ENCODE results near the gene ATRAID.

Gene ATRAID

GRCh38 chr2:27211943-27212625, at the start of gene ATRAID, which contains the start of gene SLC5A6:
ATRAID (plus strand) TSS chr2:27212041; CDS start chr2:27212369, 328 bp downstream.
SLC5A6 (minus strand) TSS chr2:27212268; CDS start chr2:27207650, 4,618 bp downstream.
- Histone ChIP-seq H3K27me3 (no peaks in the 10 kb centered on the region), H3K27ac (peak within 1 kb of the TSS; percentile 99), H3K4me3 (ENCODE audit: low read depth in 1 of 2, low read length in 1 of 2) (peak within 1 kb of the TSS; percentile 84 to 89), H3K36me3 (no peaks in the 10 kb centered on the region), H3K4me1 (ENCODE audit: control insufficient read depth in 1 of 2, insufficient read depth in 1 of 2, low read depth in 1 of 2, low read length in 1 of 2) (peaks cover 20 to 21% of the 10 kb centered on the region in 2 experiments), H3K9me3 (no peaks in the 10 kb centered on the region)
- peak; percentile 17 for TF ChIP-seq CTCF (IDR thresholded peaks at IDR 0.05)

GRCh38 chr2:27162151-27163121, 49.4 kb upstream of the ATRAID start:
- H3K4me3 ChIP-seq (ENCODE audit: low read depth in 1 of 2, low read length in 1 of 2), result no peak overlapping the region
- H3K36me3 ChIP-seq, result no peaks in the 10 kb centered on the region
- TF ChIP-seq CTCF (IDR thresholded peaks at IDR 0.05), result no peak
- no peaks in the 10 kb centered on the region for H3K4me1 ChIP-seq (ENCODE audit: control insufficient read depth in 1 of 2, insufficient read depth in 1 of 2, low read depth in 1 of 2, low read length in 1 of 2)
- H3K27ac ChIP-seq, result no peak overlapping the region
- no peaks in the 10 kb centered on the region for H3K9me3 ChIP-seq
- H3K27me3 ChIP-seq, result no peaks in the 10 kb centered on the region

GRCh38 chr2:27164960-27165763, 46.7 kb upstream of the ATRAID start:
- H3K4me3 ChIP-seq (ENCODE audit: low read depth in 1 of 2, low read length in 1 of 2), result no peak overlapping the region
- peaks cover 0 to 4% of the 10 kb centered on the region in 2 experiments for H3K4me1 ChIP-seq (ENCODE audit: control insufficient read depth in 1 of 2, insufficient read depth in 1 of 2, low read depth in 1 of 2, low read length in 1 of 2)
- TF ChIP-seq CTCF (IDR thresholded peaks at IDR 0.05), result no peak

GRCh38 chr2:27170581-27171337, 41.1 kb upstream of the ATRAID start:
- H3K4me1 ChIP-seq (ENCODE audit: control insufficient read depth in 1 of 2, insufficient read depth in 1 of 2, low read depth in 1 of 2, low read length in 1 of 2), result peaks cover 0 to 4% of the 10 kb centered on the region in 2 experiments
- no peak overlapping the region for H3K4me3 ChIP-seq (ENCODE audit: low read depth in 1 of 2, low read length in 1 of 2)
- TF ChIP-seq CTCF (IDR thresholded peaks at IDR 0.05), result no peak
- peaks cover 26% of the 10 kb centered on the region for H3K27me3 ChIP-seq
- no peaks in the 10 kb centered on the region for H3K9me3 ChIP-seq
- H3K36me3 ChIP-seq, result no peaks in the 10 kb centered on the region
- no peak overlapping the region for H3K27ac ChIP-seq

More at GRCh38 chr2:27164960-27165763, 46.7 kb upstream of the ATRAID start:
- Histone ChIP-seq H3K27ac (no peak overlapping the region), H3K36me3 (no peaks in the 10 kb centered on the region), H3K27me3 (peaks cover 4% of the 10 kb centered on the region), H3K9me3 (no peaks in the 10 kb centered on the region)
